ENCODE results near the gene MMP7.

MMP7 gene

DNA sequence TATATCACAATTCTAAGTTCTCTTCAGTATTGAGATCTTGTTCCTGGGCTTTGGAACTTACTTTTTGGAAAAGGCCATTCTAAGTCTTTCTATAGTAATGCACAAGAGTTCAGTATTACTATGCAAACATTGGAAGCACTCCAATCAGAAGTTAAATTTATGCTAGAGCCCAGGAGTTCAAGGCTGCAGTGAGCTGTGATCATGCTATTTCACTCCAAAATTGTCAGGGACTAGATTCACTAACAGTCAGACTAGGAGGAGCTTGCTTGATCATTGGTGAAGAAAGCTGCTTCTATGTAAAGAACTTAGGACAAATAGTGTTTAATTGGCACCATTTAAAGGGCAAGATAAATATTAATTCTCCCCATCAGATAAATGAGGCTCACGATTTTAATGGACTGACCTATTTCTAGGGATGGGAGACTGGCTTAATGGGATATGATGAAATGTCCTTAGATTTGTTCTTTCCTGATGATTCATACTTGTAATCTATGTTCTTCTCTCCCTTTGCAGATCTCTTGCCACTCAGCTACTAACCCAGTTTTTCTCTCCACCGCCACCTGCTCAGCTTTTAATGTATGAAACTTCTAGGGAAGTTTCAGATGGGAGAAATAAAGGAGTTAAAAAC is 45.3 kb downstream of the MMP7 start:
- Mint-ChIP-seq H3K9me3 (no peaks in the 10 kb centered on the region), H3K27me3 (no peaks in the 10 kb centered on the region), H3K4me3 (no peak overlapping the region), H3K4me1 (no peaks in the 10 kb centered on the region), H3K36me3 (ENCODE audit: insufficient read depth) (peaks cover 2% of the 10 kb centered on the region), H3K27ac (ENCODE audit: low read depth) (no peak overlapping the region)
- DNase-seq (ENCODE audit: low spot score in 2 of 2), result no peak
- ATAC-seq (replicated peaks; ENCODE audit: extremely low read depth, poor library complexity, severe bottlenecking), result no peak

DNA sequence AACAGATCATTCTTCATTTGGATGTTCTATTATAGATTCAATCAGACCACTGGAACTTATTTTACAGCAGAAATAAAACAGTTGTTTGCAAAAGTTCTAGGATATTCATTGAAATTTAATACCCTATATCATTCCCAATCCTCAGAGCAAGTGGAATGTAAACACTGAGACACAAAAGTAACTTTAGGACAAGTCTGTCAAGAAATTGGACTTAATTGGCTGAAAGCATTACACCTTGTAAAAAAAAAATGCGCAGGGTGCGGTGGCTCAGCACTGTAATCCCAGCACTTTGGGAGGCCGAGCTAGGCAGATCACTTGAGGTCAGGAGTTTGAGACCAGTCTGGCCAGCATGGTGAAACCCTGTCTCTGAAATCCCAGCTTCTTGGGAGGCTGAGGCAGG is 48.1 kb downstream of the MMP7 start:
- Mint-ChIP-seq H3K4me3 (no peak overlapping the region), H3K9me3 (no peaks in the 10 kb centered on the region), H3K36me3 (ENCODE audit: insufficient read depth) (no peaks in the 10 kb centered on the region), H3K27me3 (no peaks in the 10 kb centered on the region), H3K27ac (ENCODE audit: low read depth) (no peak overlapping the region), H3K4me1 (peaks cover 8% of the 10 kb centered on the region)
- ATAC-seq (replicated peaks; ENCODE audit: extremely low read depth, poor library complexity, severe bottlenecking) (no peak), DNase-seq (ENCODE audit: low spot score in 2 of 2) (no peak)

DNA sequence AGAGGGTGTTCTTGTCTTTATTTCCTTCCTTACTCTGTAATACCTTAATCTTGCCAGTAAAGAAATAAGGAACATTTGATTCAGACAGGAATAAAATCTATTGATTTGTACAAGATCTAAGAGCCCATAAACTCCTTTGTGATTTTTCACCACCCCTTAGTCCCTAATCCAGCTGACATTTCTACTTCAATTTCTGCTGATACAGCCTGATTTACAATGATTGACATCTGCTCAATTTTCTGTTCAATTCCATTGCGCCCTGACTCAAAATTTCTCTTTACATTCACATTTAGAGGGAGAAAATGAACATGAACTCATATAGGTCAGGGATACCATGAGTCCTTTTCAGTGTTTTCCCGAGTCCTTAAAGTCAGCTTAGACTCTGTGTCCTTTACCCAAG is 50.8 kb downstream of the MMP7 start:
- Mint-ChIP-seq H3K4me3 (no peak overlapping the region), H3K4me1 (peaks cover 20% of the 10 kb centered on the region), H3K27me3 (no peaks in the 10 kb centered on the region), H3K27ac (ENCODE audit: low read depth) (no peak overlapping the region), H3K36me3 (ENCODE audit: insufficient read depth) (no peaks in the 10 kb centered on the region), H3K9me3 (no peaks in the 10 kb centered on the region)
- no peak for ATAC-seq (replicated peaks; ENCODE audit: extremely low read depth, poor library complexity, severe bottlenecking)
- no peak for DNase-seq (ENCODE audit: low spot score in 2 of 2)

GRCh38 chr11:102478673-102479299 is 51.8 kb downstream of the MMP7 start:
- H3K4me1 Mint-ChIP-seq, result peaks cover 20% of the 10 kb centered on the region
- H3K27ac Mint-ChIP-seq (ENCODE audit: low read depth), result no peak overlapping the region
- H3K27me3 Mint-ChIP-seq, result no peaks in the 10 kb centered on the region
- H3K4me3 Mint-ChIP-seq, result no peak overlapping the region
- H3K36me3 Mint-ChIP-seq (ENCODE audit: insufficient read depth), result no peaks in the 10 kb centered on the region
- no peaks in the 10 kb centered on the region for H3K9me3 Mint-ChIP-seq
- ATAC-seq (replicated peaks; ENCODE audit: extremely low read depth, poor library complexity, severe bottlenecking) (no peak), DNase-seq (ENCODE audit: low spot score in 2 of 2) (no peak)

DNA sequence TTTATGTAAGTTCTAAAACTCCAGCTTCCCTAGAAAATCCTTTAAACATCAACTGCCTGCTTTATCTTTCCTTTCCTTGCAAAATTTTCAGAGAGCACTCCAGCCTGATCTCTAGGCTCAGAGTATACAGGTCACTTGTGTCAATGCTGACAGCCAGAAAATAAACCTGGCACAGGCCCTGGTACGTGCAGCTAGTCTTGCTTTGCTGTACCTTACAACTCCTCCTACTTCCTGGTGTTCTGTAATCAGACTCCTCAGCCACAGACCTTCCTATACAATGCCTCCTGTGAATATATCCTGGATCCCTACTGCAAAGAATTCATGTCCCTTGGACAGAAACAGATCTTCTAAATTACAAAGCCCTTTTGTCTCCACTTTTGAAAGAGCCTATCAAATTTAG is 53.7 kb downstream of the MMP7 start:
- Mint-ChIP-seq H3K27ac (ENCODE audit: low read depth) (peak overlapping the region; percentile 71), H3K36me3 (ENCODE audit: insufficient read depth) (no peaks in the 10 kb centered on the region), H3K27me3 (no peaks in the 10 kb centered on the region), H3K4me3 (no peak overlapping the region), H3K4me1 (peaks cover 20% of the 10 kb centered on the region), H3K9me3 (no peaks in the 10 kb centered on the region)
- ATAC-seq (replicated peaks; ENCODE audit: extremely low read depth, poor library complexity, severe bottlenecking) (peak; percentile 80), DNase-seq (ENCODE audit: low spot score in 2 of 2) (no peak)

DNA sequence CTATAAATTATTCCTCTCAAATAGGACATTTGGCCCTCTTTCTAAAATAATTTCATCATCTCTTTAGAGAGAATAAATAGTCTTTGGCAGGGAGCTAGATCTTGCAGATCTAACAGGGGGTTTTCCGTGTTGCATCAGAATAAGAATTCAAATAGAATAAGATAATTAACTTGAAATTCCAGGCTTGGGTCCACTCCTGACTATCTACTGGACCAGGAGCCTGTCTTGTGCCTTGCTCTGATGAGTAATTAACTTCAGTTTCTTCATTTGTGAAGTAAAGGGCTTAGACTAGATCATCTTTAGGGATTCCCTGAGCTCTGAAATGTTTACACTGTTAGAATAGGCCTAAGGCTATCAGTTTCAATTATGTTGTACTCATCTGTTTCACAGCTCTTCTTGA is 54.5 kb downstream of the MMP7 start:
- no peak for DNase-seq (ENCODE audit: low spot score in 2 of 2)
- no peak for ATAC-seq (replicated peaks; ENCODE audit: extremely low read depth, poor library complexity, severe bottlenecking)
- Mint-ChIP-seq H3K27me3 (no peaks in the 10 kb centered on the region), H3K36me3 (ENCODE audit: insufficient read depth) (no peaks in the 10 kb centered on the region), H3K27ac (ENCODE audit: low read depth) (peak overlapping the region; percentile 71), H3K9me3 (no peaks in the 10 kb centered on the region), H3K4me3 (no peak overlapping the region), H3K4me1 (peaks cover 27% of the 10 kb centered on the region)

- Mint-ChIP-seq H3K27me3 (no peaks in the 10 kb centered on the region), H3K4me3 (no peak overlapping the region), H3K9me3 (no peaks in the 10 kb centered on the region), H3K4me1 (peaks cover 41% of the 10 kb centered on the region), H3K36me3 (ENCODE audit: insufficient read depth) (peaks cover 2% of the 10 kb centered on the region), H3K27ac (ENCODE audit: low read depth) (no peak overlapping the region)
- ATAC-seq (replicated peaks; ENCODE audit: extremely low read depth, poor library complexity, severe bottlenecking), result no peak
- DNase-seq (ENCODE audit: low spot score in 2 of 2), result no peak
Measured at GRCh38 chr11:102473543-102473942, 57.0 kb downstream of the MMP7 start.

DNA sequence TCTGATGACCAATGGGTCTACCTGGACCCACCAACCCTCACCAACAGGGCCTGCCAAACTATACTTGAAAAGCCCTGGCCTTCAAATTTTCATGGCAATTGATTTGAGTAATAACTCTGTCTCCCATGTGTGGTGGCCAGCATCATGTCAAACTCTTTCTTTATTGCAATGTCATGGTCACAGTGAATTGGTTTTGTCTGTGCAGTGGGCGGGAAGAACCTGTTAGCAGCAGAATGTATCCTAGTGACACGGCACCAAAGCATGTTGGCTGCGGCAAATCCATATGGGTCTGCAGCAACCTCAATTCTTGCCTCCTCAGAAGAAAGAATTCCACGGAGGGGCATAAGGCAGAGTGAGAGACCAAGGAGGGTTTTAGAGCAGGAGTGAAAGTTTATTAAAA is 58.4 kb downstream of the MMP7 start:
- peaks cover 40% of the 10 kb centered on the region for H3K4me1 Mint-ChIP-seq
- H3K9me3 Mint-ChIP-seq, result no peaks in the 10 kb centered on the region
- H3K27ac Mint-ChIP-seq (ENCODE audit: low read depth), result no peak overlapping the region
- DNase-seq (ENCODE audit: low spot score in 2 of 2) (no peak), ATAC-seq (replicated peaks; ENCODE audit: extremely low read depth, poor library complexity, severe bottlenecking) (no peak)
- H3K27me3 Mint-ChIP-seq, result no peaks in the 10 kb centered on the region
- H3K36me3 Mint-ChIP-seq (ENCODE audit: insufficient read depth), result peaks cover 2% of the 10 kb centered on the region
- no peak overlapping the region for H3K4me3 Mint-ChIP-seq

- Mint-ChIP-seq H3K4me1 (peaks cover 38% of the 10 kb centered on the region), H3K4me3 (no peak overlapping the region)
Measured at GRCh38 chr11:102471474-102471873, 59.1 kb downstream of the MMP7 start.

More at GRCh38 chr11:102471474-102471873, 59.1 kb downstream of the MMP7 start:
- peaks cover 2% of the 10 kb centered on the region for H3K36me3 Mint-ChIP-seq (ENCODE audit: insufficient read depth)
- no peak for ATAC-seq (replicated peaks; ENCODE audit: extremely low read depth, poor library complexity, severe bottlenecking)
- H3K27ac Mint-ChIP-seq (ENCODE audit: low read depth), result peak overlapping the region; percentile 75
- DNase-seq (ENCODE audit: low spot score in 2 of 2), result no peak
- H3K9me3 Mint-ChIP-seq, result no peaks in the 10 kb centered on the region
- H3K27me3 Mint-ChIP-seq, result no peaks in the 10 kb centered on the region
